ENCODE measurements around the gene DOCK1.
"Not testable (repeated sequence)": the region's sequence is repeated elsewhere in the genome, so short reads cannot be mapped to it uniquely, and the experiment has no call there.

DOCK1 gene

GRCh38 chr10:126921974-126922525 lies 16.8 kb downstream of the DOCK1 start:
- peak overlapping the region; percentile 30 for H3K27ac ChIP-seq
- no peak for DNase-seq (ENCODE audit: low read depth, low spot score)

GRCh38 chr10:126924180-126924914 lies 19.1 kb downstream of the DOCK1 start:
- no peak for DNase-seq (ENCODE audit: low read depth, low spot score)
- H3K27ac ChIP-seq = peak overlapping the region; percentile 65

- peak overlapping the region; percentile 65 for H3K27ac ChIP-seq
- peak; percentile 64 for DNase-seq (ENCODE audit: low read depth, low spot score)
Observed at GRCh38 chr10:126924915-126925300, 19.7 kb downstream of the DOCK1 start.

GRCh38 chr10:126926568-126926967 lies 21.3 kb downstream of the DOCK1 start:
- H3K27ac ChIP-seq = no peak overlapping the region
- DNase-seq (ENCODE audit: low read depth, low spot score) = no peak

DNA sequence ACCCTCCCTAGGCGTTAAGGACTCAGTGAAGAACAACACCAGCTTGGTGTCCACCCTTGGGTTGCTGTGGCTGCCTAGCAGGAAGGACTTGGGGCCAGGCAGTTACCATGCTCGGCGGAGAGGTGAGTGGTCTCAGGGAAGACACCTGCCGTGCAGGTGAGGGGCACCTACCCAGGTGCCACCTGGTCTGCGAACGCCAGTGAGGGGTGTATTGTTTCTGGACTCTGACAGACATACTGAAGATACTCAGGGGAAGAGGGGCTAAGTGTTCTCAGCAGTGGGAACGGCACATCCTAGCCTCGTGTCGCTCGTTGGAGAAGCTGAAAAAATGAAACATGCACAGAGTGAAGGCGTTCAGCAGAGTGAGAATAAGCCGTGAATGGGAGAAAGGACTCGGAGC lies 22.6 kb downstream of the DOCK1 start:
- DNase-seq (ENCODE audit: low read depth, low spot score) = no peak
- no peak overlapping the region for H3K27ac ChIP-seq

DNA sequence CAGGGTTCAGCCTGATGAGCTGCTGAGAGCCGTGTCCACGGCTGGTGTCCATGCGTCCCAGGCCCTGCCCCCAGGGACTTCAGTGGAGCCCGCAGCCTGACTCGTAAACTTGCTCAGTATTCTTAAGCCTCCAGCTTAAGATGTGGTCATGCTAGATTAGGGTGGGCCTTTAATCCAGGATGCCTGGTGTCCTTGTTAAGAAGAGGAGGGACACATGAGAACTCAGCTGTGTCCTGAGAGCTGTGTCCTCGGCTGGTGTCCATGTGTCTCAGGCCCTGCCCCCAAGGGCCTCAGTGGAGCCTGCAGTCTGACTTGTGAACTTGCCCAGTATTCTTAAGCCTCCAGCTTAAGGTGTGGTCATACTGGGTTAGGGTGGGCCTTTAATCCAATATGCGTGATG lies 23.0 kb downstream of the DOCK1 start:
- H3K27ac ChIP-seq = no peak overlapping the region
- DNase-seq (ENCODE audit: low read depth, low spot score) = no peak

DNA sequence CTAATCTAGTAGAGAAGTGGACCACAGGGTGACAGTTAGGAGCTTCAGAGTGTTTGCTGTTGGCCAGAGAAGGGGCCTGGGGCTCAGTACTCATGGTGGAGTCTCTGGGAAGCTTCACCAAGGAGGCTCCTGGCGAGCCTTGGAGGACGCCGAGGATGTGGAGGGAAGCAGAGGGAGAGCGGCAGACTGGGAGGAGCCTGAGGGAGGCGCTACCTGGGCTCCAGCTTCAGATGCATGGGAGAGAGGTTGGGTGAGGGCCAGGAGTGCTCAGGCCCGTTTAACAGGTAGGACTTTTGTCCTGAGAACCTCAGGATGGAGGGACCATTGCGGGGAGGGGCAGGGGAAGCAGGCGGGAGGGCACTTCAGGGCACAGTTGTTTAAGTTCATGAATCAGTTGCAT lies 24.2 kb downstream of the DOCK1 start:
- H3K27ac ChIP-seq = no peak overlapping the region
- DNase-seq (ENCODE audit: low read depth, low spot score) = no peak

GRCh38 chr10:126930131-126930882 lies 25.1 kb downstream of the DOCK1 start:
- DNase-seq (ENCODE audit: low read depth, low spot score) = no peak
- no peak overlapping the region for H3K27ac ChIP-seq

DNA sequence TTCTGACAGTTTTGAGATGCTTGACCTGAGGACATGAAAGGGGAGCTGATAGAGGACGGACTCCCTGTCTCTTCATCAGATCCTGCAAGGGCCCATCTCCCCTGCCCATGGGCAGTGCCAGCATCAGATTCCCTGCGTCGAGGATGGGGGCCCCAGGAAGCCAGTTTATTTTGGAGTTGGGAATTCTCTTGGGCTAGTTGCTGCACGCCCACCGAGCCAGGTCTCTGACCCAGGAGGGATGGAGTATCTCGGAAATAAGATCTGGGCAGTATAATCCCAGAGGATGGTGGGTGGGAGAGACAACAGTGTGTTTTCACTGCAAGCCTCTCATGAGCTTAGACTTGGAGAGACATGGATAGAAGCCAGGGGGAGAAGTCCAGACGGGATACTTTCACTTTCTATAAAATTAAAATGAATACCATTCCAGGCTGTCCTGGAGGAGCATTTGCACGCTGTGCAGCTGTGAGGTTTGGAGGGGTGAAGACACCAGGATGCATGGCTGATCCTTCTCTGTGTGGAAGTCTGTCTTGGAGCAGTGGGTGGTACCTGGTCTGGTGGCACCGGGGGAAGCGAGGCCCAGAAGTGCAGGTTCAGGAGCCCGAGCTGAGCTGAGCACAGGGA lies 25.8 kb downstream of the DOCK1 start:
- no peak for DNase-seq (ENCODE audit: low read depth, low spot score)
- no peak overlapping the region for H3K27ac ChIP-seq

DNA sequence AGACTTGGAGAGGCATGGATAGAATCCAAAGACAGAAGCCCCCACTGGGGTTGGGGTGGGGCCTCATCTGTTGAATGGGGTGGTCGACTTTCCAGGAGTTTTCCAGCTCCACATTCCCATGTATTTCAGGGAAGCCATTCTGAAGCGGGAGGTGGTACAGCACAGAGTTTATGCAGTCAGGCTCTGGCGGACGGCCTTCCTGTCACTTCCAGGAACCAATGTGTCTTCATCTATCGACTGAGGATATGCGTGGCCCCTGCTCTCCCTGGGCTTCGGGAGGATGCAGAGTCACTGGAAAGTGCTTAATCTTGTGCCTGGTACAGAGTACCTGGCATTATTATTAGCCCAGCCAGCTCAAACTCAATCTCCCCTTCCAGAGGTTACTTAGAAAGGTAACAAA lies 26.3 kb downstream of the DOCK1 start:
- DNase-seq (ENCODE audit: low read depth, low spot score) = no peak
- H3K27ac ChIP-seq = no peak overlapping the region

DNA sequence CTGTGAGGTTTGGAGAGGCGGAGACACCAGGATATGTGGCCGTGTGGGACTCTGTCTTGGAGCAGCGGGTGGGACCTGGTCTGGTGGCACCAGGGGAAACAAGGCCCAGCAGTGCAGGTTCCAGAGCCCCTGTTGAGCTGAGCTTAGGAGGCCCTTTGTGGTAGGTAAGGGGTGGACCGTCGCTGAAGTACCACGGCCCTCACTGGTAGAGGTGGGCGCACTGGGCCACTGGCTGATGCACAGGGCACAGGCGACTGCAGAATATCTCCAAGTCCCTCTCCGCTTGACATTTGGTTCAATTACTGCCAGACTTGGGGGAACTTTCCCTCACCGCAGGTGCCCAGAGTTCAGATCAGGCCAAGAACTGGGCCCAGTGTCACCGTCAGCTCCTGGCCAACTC lies 27.3 kb downstream of the DOCK1 start:
- no peak for DNase-seq (ENCODE audit: low read depth, low spot score)
- H3K27ac ChIP-seq = no peak overlapping the region

DNA sequence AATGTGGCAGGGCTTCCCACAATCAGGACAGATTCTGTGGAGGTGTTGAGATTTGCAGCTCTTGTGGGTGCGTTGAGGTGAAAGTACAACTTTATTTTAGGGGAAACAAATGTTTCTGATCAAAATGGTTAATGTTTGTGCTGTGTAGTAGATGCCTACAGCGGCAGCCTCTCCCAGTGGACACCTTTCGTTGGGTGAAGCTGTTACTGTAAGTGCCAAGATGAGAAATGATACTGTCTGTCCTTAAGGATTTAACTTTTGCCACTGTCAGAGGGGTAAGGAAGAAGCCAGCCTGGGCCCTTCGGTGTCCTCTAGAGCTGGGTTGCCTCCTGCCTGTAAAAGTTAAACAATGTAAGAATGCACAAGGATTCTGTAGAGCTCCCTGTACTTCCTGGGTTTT lies 27.9 kb downstream of the DOCK1 start:
- DNase-seq (ENCODE audit: low read depth, low spot score) = no peak
- H3K27ac ChIP-seq = no peak overlapping the region

- no peak for DNase-seq (ENCODE audit: low read depth, low spot score)
- H3K27ac ChIP-seq = peak overlapping the region; percentile 28
Observed at GRCh38 chr10:126935263-126935946, 30.2 kb downstream of the DOCK1 start.

DNA sequence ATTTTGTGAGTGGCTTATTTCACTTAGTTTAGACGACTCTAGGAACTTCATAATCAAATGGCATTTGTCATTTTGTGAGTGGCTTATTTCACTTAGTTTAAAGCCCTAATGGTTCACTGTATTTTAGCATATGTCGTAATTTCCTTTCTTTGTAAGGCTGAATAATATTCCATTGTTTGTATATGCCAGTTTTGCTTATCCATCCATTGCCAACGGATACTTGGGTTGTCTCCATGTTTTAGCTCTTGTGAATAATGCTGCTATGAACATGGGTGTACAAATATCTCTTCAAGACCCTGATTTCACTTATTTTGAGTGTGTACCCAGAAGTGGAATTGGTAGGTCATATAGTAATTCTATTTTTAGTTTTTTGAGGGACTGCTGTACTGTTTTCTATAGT lies 31.8 kb downstream of the DOCK1 start:
- no peak for DNase-seq (ENCODE audit: low read depth, low spot score)

DNA sequence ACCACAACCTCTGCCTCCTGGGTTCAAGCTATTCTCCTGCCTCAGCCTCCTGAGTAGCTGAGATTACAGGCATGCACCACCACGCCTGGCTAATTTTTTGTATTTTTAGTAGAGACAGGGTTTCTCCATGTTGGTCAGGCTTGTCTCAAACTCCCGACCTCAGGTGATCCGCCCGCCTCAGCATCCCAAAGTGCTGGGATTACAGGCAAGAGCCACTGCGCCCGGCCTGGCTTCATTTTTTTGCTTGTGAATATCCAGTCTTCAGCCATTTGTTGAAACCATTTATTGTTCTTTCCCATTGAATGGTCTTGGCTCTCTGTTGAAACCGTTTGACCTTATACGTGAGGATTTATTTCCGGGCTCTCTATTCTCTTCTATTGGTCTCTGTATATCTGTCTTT lies 32.9 kb downstream of the DOCK1 start:
- not testable (repeated sequence) for DNase-seq (ENCODE audit: low read depth, low spot score); H3K27ac ChIP-seq

More for the DNA sequence above, 31.8 kb downstream of the DOCK1 start:
- no peak overlapping the region for H3K27ac ChIP-seq

GRCh38 chr10:126939706-126940105 lies 34.5 kb downstream of the DOCK1 start:
- DNase-seq (ENCODE audit: low read depth, low spot score) = no peak
- H3K27ac ChIP-seq = no peak overlapping the region

DNA sequence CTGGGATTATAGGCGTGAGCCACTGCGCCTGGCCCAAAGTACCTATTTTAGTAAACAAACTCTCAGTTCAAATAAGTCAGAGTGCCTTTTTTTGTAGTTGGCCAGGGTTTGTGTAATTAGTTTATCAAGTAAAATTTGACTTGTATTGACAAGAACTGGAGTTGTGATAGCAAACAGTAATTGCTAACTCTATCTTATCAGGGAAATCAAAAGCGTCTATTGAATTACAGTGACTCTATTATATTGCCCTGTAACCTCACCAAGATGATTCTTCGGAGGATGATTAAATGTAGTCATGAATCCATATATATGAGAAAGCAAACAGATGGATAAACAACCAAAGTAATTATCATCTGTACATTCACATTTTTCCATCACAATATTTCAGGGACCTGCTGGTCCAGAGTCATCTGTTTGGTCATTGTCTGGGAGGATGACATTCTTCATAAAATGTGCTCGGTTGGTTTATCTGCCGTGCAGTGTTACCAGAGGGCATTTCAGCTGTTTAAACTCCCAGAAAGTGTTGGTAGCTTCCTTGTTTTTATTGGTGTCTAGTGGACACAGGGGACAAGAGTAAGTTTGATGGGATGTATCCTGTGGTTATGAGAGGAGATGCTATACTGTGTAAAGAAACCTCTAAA lies 35.6 kb downstream of the DOCK1 start:
- no peak overlapping the region for H3K27ac ChIP-seq
- DNase-seq (ENCODE audit: low read depth, low spot score) = no peak

DNA sequence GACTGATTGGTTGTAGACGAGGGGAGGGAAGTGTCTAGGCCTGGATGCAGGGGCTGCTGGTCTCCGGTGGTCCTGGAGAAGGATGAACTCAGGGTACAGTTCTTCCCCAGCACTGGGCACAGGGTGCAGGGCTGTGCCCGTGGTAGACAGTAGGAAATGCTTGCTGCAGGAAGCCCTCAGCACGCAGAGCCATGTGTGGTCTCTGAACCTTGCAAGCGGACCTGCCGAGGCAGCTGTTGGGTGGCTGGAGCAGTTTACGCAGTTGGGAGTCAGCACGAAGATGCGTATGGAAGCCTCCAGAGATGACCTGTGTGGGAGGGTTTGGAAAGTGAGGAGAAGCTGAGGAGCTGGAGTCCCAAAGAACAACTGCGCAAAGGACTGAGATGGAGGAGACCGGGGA lies 39.0 kb downstream of the DOCK1 start:
- H3K27ac ChIP-seq = no peak overlapping the region
- no peak for DNase-seq (ENCODE audit: low read depth, low spot score)

DNA sequence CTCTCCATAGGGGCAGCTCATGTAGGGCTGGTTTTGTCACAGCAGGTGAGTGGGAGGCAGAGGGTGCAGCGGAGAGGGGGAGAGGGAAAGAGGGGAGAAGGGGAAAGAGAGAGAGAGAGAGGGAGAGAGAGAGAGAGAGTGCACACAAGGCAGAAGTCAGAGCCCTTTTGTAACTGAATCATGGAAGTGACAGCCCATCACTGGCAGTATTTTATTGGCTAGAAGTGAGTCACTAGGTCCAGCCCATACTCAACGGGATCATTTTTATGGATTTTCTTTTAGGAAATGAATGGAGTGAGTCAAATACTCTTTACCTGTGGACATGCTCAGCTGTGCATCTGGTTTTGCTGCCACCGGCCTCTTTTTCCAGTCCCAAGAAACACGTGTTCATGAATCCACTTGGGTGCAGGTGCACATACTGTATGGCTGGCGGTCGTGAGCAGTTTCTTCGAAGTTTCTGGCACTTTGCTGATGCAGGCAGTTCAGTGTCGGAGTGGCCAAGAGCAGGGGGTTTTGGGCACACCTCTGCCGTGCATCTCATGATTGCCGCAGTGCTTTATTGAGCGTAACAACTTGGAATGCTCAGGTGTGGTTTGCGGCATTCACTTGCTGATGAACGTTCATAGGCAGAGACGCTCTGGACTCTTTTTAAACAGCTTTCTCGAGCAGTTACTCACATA lies 40.3 kb downstream of the DOCK1 start:
- no peak overlapping the region for H3K27ac ChIP-seq
- DNase-seq (ENCODE audit: low read depth, low spot score) = peak; percentile 50

GRCh38 chr10:126946746-126947145 lies 41.5 kb downstream of the DOCK1 start:
- no peak for DNase-seq (ENCODE audit: low read depth, low spot score)
- H3K27ac ChIP-seq = no peak overlapping the region
